ENCODE measurements around the gene CD7.

Gene CD7

DNA sequence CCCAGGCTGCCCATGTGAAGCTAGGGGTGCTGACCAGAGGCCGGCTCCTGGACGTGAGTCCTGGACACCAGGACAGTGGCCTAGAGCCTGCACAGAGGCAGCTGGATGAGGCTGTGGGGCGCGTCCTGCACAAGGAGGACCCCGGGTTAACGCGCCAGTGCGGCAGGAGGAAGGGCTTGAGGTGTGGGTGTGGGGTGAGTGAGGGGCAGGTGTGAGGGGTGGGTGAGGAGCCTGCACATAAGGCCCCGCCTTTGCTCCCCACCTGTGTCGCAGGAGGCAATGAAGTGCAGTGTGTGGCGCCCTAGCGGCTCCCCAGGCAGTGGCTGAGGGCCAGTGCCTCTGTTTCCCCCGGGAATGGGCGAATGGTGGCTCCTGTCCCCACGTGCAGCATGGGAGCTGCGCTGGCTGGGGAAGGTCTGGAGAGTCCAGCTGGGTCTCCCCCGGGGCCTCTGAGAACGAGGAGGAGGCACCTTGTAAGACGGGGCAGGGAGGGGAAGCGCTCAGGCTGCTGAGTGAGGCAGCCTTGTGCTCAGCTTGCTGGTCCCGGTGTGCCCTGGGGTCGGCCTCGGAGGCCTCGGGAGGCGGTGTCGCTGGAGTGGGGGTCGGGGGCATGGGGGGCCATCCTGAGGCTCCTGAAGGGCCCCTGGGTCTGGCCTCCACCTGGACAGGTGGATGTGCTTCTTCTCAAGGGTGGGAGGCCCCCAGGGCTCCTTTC is 3.2 kb downstream of the CD7 start:
- no peak for DNase-seq

DNA sequence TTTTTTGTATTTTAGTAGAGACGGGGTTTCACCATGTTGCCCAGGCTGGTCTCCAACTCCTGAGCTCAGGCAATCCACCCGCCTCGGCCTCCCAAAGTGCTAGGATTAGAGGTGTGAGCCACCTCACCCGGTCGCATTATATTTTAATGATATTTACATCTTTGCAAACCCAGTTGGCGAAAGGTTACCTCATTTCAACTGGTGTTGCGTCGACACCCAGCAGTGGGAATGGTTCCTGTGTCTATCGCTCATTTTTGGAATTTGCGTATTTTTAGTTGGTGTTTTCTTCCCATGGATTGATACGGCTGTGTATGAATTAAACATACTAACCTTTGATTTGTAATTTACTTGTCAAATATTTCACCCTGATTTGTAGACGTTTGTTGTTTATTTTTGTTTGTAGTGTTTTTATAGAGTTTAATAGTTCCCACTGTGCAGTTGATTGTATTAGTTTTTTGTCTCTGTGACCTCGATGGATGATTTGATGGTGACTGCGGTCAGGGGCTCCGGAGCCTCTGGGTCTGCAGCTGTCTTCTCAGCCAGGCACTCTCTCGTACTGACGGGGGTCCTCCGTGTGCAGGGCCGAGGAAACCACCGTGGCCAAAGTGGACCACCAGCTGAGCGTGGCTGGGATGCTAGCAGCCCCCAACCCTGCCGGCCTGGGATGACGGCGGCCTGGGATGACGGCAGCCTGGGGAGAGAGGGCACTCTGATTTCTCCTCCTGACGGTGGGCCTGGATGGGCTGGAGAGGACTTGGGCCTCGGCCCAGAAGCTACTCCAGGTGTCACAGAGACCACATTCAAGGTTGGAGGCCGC is 4.0 kb downstream of the CD7 start:
- DNase-seq = no peak

DNA sequence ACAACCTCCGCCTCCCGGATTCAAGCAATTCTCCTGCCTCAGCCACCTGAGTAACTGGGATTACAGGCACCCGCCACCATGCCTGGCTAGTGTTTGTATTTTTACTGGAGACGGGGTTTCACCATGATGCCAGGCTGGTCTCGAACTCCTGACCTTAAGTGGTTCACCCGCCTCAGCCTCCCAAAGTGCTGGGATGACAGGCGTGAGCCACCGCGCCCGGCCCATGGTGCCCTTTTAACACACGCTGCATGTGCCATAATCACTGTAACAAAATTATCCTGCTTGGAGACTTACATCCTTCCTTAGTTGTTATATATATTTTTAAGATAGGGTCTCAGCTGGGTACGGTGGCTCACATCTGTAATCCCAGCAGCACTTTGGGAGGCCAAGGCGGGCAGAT is 5.4 kb downstream of the CD7 start:
- no peak for DNase-seq

DNA sequence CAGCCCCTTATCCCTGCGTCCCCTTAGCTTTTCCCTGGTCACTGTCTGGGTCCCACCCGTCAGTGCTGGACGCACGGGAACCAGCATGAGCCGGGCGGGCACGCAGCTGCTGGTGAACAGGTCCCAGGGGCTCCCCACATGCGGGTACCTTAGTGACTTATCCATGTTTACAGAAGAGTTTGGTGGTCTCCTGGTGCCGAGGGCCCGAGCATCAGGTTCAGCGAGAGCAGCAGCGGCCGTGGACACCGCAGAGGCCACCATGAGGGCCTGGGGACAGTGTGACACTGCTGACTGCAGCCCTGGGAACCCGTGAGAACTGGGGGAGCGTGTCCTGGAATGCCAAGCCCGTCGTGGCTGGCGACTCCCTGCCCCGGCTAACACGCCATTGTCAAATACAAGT is 6.5 kb downstream of the CD7 start:
- no peak for DNase-seq

DNA sequence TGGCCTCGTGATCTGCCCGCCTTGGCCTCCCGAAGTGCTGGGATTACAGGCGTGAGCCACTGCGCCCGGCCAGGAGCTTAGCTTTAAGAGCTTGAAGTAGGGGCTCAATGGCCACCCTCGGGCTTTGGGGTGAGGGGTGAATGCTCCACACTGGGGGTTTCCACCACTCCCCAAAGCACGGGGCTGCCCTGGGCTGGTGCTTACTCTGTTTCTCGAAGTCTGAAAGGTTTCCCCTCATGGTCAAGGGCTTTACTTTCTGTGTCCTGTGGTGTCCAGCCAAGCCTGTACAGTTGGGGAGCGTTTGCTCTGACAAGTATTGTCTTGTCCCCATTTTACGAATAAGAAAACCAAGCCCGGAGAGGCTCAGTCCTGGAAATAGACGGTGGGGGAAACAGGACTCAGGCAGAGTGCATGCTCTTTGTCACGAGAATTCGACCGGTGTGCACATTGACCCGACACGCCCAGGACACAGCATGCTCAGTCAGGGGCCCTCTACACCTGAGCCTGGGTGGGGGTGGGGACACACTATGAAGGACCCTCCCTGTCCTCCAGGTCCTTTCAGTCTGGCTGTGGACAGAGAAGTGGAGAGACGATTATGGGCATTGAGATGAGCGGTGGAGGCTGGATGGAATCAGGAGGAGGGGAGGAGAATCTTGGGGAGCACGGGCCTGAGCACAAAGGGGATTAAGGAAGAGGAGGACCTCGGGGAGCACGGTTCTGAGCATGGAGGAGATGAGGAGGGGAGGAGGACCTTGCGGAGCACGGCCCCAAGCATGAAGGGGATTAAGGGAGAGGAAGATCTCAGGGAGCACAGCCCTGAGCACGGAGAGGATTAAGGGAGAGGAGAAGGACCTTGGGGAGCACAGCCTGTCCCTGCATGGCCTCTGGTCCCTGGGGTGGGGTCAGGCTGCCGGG is 7.5 kb downstream of the CD7 start:
- DNase-seq = no peak

DNA sequence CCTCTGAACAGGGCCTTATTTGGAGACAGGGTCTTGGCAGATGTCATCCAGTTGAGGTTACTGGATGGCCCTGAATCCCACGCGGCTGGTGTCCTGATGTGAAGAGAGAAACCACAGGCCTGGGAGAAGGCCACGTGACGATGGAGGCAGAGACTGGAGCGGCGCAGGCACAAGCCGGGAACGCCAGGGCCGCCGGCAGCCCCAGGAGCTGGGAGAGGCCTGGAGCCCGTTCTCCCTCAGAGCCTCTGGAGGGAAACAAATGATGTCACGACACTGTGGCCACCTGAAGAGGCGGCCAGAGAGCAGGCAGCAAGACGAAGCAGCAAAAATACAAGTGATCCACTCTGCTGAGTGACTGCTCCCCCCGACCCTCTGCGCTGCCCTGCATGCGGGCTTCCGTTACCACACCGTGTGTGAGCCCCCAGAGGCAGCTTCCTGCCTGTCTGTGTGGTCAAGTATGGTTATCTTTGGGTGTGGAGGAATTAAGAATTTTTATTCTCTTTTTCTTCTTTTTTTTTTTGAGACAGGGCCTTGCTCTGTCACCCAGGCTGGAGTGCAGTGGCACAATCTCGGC is 11.6 kb downstream of the CD7 start:
- no peak for DNase-seq

DNA sequence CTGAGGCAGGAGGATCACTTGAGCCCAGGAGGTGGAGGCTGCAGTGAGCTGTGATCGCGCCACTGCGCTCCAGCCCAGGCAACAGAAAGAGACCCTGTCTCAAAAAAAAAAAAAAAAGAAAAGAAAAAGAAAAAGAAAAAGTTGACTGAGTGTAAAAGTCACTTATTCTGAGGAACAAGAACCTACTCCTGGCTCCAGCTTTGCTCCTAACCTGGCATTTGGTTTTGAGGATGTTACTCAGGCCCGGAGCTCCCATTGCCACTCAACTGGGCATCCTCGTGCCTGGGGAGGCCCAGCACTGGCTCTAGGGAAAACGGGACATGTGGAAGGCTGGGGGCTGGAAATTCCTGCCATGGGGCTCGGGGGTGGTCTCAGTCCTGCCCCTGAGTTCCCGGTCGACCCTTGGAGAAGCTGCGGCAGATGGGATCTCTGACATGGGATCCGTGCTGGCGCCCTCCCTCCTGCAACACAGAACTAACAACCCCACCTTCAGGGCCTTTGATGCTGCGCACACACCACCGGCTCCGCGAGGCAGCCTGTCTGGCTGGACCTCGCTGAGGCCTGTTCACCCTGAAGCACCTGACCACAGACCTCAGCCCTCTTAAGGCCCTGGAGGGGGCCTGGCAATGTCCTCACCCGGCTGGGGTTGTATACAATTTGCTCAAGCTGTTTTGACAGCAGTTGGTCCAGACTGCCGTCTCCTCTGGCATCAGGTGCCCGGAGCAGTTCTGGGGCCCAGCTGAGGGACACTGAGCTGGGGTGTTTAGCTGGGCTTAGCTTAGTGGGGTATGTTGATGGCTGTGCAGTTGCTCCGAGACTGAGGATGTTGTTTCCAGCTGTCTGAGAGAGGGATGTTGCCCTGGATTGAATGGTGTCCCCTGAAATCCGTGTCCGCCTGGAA is 12.3 kb downstream of the CD7 start:
- no peak for DNase-seq

DNA sequence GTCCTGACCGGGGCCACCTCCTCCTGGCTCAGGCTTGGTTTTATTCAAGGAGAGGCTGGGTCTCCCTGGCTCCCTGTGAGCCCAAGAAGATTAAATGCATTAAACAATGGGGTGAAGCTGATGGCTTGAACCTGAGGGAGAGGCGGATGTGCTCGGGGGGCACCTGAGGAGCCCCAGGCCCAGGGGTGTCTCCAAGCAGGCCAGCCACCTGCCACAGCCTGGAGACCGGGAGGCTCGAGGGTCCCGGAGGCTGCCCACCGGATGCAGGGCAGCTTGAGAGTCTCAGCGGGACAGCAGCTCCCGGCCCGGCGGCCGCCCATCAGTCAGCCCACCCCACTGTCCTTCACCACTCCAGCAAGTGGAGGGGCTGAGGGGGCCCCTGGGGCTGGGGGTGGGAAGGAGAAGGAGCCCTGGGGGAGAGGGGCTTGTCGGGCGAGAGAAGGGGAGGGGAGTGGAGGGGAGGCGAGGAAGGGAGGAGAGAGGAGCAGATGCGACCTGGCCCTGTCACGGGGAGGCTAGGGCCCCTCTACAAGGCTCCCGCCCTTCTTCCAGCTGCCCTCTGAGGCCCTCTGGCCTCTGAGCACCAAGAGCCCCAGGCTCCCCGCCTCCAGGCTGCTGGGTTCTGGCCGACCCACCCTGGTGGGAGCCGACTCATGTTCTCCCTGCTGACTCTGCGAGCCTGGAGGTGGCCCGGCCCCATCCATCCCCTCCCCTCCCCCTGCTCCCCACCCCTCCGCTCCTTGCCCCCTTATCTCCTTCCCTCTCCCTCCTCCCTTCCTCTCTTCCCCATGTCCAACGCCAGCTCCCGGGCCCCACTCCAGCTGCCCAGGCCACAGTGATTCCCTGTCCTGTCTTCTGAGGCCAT is 13.2 kb downstream of the CD7 start:
- no peak for DNase-seq

DNA sequence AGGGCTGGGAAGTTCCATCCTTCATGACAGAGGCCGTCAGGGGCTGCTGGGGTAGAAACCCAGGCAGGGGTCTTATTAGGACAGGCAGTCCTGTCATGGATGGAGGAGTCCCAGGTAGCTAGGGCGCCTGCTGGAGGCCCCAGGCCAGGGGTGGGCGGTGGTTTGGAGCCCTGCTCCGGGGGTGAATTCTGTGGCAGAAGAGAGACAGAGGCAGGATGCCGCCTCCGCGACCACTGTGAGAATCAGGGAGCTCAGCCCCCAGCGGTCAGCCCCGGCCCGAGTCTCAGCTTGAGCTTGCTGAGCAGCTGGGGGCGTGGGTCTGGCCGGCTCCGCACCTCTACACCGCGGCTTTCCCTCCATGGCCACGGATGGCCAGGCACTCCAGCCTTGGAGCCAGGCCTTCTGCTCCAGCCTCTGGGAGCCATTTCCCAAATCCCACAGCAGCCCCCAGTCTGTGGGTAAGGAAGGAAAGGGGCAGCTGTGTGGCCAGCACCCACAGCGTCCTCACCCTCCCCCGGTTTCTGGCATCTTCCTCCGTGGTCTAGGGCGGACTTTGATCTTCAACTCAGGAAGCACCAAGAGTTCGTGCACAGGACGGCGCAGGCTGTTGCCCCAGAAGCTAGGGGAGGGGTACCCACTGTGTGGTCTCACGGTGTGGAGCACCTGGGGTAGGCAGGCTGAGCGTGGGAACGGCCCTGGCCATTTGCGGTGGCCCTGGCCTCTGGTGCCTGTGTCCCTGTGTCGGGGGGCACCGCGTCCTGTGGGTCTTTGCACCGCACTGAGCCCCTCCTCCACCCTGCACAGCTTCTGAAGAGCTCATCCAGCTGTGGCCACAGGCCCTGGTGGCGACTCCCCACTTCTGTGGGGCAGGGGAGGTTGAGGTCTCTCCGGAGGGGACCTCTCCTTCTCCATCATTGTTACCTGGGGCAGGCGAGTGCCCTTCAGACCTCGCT is 14.1 kb downstream of the CD7 start:
- peak; percentile 51 for DNase-seq

DNA sequence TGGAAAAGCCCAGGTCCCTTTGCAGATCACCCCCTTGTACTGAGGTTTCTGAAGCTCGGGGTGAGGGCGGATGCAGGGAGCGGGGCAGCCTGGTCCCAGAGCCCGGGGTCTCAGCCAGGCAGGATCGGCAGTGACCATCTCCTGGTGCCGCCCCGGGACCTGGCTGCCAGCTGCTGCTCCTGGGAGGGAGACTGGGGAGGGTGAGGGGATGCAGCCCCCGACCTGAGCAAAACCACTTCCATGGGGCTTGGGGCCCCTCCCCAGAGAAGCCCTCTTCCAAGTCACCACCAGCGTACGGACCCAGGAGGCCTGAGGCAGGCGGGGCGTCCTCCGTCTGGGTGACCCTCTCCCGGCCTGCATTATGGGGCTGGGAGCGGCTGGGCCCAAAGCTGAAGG is 14.8 kb downstream of the CD7 start:
- no peak for DNase-seq

DNA sequence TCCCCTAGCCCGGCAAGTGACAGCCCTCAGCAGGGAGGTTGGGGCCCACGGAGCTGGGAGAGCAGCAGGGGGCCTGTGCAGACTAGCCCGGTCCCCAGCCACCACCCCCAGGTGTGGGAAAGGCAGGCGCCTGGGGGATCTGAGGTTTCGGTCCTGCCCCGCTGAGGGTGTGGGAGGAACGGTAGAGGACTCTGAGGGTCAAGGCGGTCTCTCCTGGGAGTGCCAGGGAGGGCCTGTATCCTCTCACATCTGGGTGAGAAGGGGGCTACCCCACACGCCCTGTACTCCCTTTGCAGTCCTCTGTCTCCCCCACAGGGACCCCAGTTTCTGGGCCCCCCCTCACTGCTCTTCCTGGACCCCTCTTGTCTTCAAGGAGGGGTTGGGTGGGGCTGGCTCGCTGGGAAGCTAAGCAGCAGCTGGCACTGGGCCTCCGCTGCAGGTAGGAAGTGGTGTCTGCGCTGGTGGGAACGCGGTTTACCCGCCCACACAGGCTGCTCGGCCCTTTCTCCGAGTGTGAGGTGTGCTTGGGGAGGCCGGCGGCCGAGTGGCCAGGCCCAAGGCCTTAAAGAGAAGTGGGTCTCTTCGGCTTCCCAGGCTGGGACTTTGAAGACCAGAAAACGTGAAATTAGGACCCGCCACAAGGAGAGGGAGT is 15.4 kb downstream of the CD7 start:
- DNase-seq = peak; percentile 55

DNA sequence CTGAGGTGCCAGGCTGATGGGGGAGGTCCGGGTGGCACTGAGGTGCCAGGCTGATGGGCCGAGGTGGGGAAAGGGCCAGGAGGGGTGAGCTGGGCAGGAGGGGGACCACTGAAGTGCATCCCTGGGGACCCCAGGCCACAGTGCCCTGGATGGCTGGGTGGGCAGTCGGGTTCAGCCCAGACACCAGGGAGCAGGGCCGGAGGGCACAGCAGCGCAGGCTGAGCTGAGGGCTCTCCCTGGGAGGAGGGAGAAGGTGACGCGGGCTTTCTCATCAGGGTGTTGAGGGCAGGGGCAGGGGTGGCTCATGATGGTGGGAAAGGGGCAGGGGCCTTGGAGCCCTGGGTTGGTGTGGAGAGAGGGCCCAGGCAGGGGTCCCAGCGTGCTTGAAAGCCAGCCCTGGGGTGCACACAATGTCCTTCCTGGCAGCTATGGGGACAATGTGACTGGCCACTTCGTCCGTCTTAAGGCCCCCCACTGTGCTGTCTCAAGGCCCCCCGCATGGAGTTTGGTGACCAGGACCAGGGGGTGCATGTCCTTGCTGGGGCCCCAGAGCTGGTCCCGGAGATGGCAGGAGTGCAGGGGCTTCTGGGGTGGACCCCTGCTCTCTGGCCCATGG is 16.0 kb downstream of the CD7 start:
- no peak for DNase-seq

DNA sequence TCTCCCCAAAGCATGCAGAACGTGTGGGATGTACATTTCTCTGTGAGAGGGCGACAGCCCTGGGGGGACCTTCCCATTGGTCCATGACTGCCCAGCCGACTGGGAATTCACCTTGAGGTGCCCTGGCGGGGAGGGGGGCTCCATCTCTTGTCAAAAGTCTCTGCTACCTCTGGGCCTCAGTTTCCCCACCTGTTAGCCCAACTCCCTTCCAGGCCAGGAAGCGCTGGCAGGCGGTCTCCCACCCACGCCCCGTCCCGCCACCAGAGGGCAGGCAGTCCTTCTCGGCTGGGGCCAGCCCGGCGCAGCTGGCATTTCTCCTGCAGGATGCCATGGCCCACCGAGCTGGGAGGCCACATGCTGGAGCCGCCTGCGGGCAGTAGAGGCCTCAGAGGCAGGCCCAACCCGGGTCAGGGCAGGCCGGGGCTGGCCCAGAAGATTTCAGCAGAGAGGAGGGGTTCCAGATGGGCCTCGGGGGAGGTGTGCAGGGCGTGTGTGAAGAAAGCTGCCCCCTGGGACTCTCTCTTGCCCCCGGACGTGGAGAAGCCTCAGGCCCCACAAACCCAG is 16.6 kb downstream of the CD7 start:
- DNase-seq = peak; percentile 65

DNA sequence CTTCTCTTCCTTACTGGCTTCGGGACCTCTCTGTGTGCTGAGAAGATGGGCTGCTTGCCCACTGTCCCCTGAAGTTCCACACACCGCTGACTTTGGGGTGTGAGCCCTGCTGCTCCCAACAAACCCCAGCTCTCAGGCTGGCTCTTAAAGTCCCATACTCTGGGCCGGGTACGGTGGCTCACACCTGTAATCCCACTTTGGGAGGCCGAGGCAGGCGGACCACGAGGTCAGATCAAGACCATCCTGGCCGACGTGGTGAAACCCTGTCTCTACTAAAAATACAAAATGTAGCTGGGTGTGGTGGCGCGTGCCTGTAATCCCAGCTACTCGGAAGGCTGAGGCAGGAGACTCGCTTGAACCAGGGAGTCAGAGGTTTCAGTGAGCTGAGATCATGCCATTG is 17.2 kb downstream of the CD7 start:
- no peak for DNase-seq

DNA sequence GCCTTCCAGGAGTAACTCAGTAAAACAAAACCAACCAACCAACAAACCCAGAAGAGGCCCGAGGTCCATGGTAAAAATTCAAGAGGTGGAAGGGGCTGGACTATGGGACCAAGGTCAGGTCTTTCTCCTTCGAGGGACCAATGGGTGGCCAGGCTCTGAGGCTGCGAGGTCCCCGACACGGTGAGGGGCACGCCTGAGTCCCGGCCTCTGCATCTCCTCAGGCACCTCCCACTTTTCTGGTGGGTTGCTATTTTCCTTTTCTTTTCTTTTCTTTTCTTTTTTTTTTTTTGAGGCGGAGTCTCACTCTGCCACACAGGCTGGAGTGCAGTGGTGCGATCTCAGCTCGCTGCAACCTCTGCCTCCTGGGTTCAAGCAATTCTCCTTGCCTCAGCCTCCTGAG is 18.0 kb downstream of the CD7 start:
- DNase-seq = no peak

DNA sequence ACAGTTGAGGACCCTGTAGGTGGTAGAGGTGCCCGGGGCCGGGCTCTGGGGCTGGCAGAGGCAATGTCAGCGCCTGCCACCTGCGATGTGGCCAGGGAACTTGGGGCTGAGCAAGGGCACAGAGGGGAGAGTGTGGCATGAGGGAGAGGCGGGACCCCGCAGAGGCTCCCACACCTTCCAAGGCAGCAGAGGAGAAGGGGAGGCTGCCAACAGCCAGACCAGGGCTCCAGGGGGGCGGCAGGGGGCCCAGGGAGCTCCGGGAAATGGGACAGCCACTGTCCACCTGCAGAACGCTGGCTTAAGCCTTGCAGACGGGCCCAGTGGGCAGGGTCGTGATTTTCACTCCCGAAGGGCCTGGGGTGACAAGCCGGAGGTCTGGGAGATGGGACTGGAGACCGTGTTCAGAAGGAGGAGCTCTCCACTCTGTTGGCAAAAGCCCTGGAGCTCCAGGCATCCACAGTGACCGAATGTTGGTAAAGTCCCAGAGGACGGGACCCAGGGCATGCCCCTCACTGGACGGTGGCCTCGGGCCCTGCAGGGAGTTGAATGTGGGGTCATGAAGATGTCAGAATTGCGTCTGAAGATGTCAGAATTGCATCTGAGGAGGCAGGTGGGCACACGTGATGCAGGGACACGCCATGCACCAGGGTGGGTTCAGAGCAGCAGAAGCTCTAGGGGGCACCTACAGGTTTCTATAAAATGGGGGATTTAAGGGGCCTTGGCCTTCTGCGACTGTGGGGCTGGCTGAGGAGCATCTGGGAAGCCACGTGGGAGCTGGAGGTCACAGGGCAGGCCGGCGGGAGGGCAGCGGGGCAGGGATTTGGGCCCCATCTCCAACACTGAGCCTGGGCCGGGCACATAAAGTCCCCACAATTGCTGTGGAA is 18.6 kb downstream of the CD7 start:
- DNase-seq = no peak

Measured in CD4-positive, alpha-beta T cell treated with Interleukin-17A for 1 hour (primary cell).